Neural crest cell (in vitro differentiated cells): ENCODE results near the gene NPAS3. TPM values are rescaled to one million over a fixed set of nuclear protein-coding genes. Genes with fewer than 3 reads are reported as not detected.

Experiments
- DNase-seq: peaks from one replicate; pipeline ENCODE4 v3.0.0; 2021; ENCODE audit warnings: low read depth, mixed read lengths, low spot score
- H3K27ac Mint-ChIP-seq: one replicate; pipeline ENCODE4 v1.8.0; 2021; ENCODE audit warnings: mild to moderate bottlenecking, mixed read lengths; ENCODE audit not compliant: unreplicated experiment
- H3K27me3 Mint-ChIP-seq: 2 replicates; pipeline ENCODE4 v1.8.0; 2021; ENCODE audit warnings: low read depth, mild to moderate bottlenecking, mixed read lengths
- H3K36me3 Mint-ChIP-seq: 2 replicates; pipeline ENCODE4 v1.8.0; 2021; ENCODE audit warnings: low read depth, mild to moderate bottlenecking, mixed read lengths
- H3K4me1 Mint-ChIP-seq: 2 replicates; pipeline ENCODE4 v1.8.0; 2021; ENCODE audit warnings: mixed read lengths
- H3K4me3 Mint-ChIP-seq: one replicate; pipeline ENCODE4 v1.8.0; 2021; ENCODE audit warnings: mild to moderate bottlenecking, mixed read lengths
- H3K9me3 Mint-ChIP-seq: 2 replicates; pipeline ENCODE4 v1.8.0; 2021; ENCODE audit warnings: mixed read lengths
- CTCF ChIP-seq: fragments of 200-600 bp; sonication (generic); conservative IDR thresholded peaks from 2 replicates; pipeline ENCODE4 v1.5.0; 2021; ENCODE audit warnings: antibody characterized with exemption, mild to moderate bottlenecking
- total RNA-seq: library from RNA; stranded (reverse); gene quantifications from 2 replicates; pipeline ENCODE4 v1.2.1, GENCODE V29; 2021

The NPAS3 gene
- total RNA-seq, 1 donor from 2014 or later, result 18.2 TPM

- no peaks in the 10 kb centered on the region for H3K36me3 Mint-ChIP-seq
- no peaks in the 10 kb centered on the region for H3K27me3 Mint-ChIP-seq
- no peak for DNase-seq
- peaks cover 32% of the 10 kb centered on the region for H3K4me1 Mint-ChIP-seq
- H3K9me3 Mint-ChIP-seq, result no peaks in the 10 kb centered on the region
- no peak overlapping the region for H3K27ac Mint-ChIP-seq
- H3K4me3 Mint-ChIP-seq, result no peak overlapping the region
- TF ChIP-seq CTCF, result no peak
Observed at GRCh38 chr14:33480887-33481184, 542.2 kb downstream of the NPAS3 start.

GRCh38 chr14:33483110-33483509, 544.4 kb downstream of the NPAS3 start:
- Mint-ChIP-seq H3K9me3 (no peaks in the 10 kb centered on the region), H3K4me3 (no peak overlapping the region), H3K36me3 (no peaks in the 10 kb centered on the region), H3K4me1 (peaks cover 19% of the 10 kb centered on the region), H3K27ac (no peak overlapping the region), H3K27me3 (no peaks in the 10 kb centered on the region)
- DNase-seq, result no peak
- no peak for TF ChIP-seq CTCF

- Mint-ChIP-seq H3K27me3 (no peaks in the 10 kb centered on the region), H3K4me3 (no peak overlapping the region), H3K27ac (no peak overlapping the region), H3K4me1 (peaks cover 19% of the 10 kb centered on the region), H3K36me3 (no peaks in the 10 kb centered on the region), H3K9me3 (no peaks in the 10 kb centered on the region)
- no peak for DNase-seq
- TF ChIP-seq CTCF, result no peak
Observed at GRCh38 chr14:33483541-33483940, 544.9 kb downstream of the NPAS3 start.

- H3K36me3 Mint-ChIP-seq, result no peaks in the 10 kb centered on the region
- H3K27ac Mint-ChIP-seq, result no peak overlapping the region
- H3K4me3 Mint-ChIP-seq, result no peak overlapping the region
- H3K4me1 Mint-ChIP-seq, result peaks cover 17% of the 10 kb centered on the region
- TF ChIP-seq CTCF, result no peak
- H3K9me3 Mint-ChIP-seq, result no peaks in the 10 kb centered on the region
- DNase-seq, result no peak
- no peaks in the 10 kb centered on the region for H3K27me3 Mint-ChIP-seq
Observed at GRCh38 chr14:33484264-33484663, 545.6 kb downstream of the NPAS3 start.

- TF ChIP-seq CTCF, result no peak
Observed at GRCh38 chr14:33486332-33486890, 547.7 kb downstream of the NPAS3 start.

GRCh38 chr14:33488582-33488981, 549.9 kb downstream of the NPAS3 start:
- Mint-ChIP-seq H3K4me3 (no peak overlapping the region), H3K4me1 (peaks cover 28% of the 10 kb centered on the region), H3K27ac (no peak overlapping the region), H3K9me3 (no peaks in the 10 kb centered on the region), H3K36me3 (no peaks in the 10 kb centered on the region), H3K27me3 (no peaks in the 10 kb centered on the region)
- TF ChIP-seq CTCF, result no peak
- DNase-seq, result no peak

More at GRCh38 chr14:33486332-33486890, 547.7 kb downstream of the NPAS3 start:
- DNase-seq, result no peak
- Mint-ChIP-seq H3K27me3 (no peaks in the 10 kb centered on the region), H3K4me1 (peaks cover 15% of the 10 kb centered on the region), H3K4me3 (no peak overlapping the region), H3K9me3 (no peaks in the 10 kb centered on the region), H3K36me3 (no peaks in the 10 kb centered on the region), H3K27ac (no peak overlapping the region)
